Measurements from ENCODE around the gene KLC4. TPM values are rescaled to one million over a fixed set of nuclear protein-coding genes. Genes with fewer than 3 reads are reported as not detected.
A peak's percentile ranks its signal among the peaks of the same experiment; 100 is the strongest.
"Not testable (repeated sequence)": the region's sequence is repeated elsewhere in the genome, so short reads cannot be mapped to it uniquely, and the experiment has no call there.

KLC4 gene
- total RNA-seq, 1 experiment from 2014 or later, result 17.5 TPM

DNA sequence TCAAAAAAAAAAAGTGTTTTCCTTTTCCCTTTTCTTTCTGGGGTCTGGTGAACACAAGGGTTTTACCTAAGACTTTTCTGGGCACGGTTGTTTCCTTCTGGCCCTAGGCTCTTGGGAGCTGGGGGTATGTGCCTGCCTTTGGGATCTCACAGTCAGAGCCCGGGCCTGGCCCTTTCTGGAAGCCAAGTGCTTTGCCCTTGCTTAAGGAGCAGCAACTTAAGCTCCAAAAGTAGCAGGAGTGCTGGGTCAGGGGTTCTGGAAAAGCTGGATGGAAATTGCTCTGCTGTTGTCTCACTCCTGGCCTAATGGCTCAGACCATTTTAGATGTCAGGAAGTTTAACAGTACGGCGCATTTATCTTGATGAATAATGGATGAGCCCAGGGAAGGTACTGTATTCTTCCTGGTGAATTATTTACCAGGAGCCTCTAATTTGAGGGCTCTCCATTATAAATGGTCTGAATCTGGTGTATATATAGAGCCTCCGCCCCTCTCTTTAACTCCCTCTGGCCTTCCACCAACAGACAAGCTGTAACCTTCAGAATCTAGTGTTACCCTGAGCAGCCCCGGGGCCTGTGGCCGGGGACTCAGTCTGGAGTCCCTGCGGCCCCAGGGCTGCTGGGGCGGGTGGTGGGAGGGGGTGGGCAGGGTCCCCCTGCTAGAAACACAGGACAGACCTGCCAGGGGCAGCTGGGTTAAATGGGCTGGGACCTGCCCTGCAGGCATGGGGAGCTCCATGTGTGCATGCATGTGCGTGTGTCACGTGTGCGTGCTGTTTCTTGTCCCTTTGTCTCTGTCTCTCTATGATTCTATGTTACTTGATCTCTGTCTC lies 54.2 kb downstream of the KLC4 start:
- peaks cover 6% of the 10 kb centered on the region; the same call in 1 of the 2 replicates for H3K4me1 ChIP-seq (ENCODE audit: insufficient read depth, low read length)
- no peak overlapping the region for H3K4me2 ChIP-seq (ENCODE audit: low read length)
- peaks cover 8% of the 10 kb centered on the region; the same call in 1 of the 2 replicates for H3K79me2 ChIP-seq (ENCODE audit: low read length)
- no TSS peak for BruUV-seq (replicated peaks)
- H4K20me1 ChIP-seq (ENCODE audit: low read length), result no peaks in the 10 kb centered on the region
- POLR2A ChIA-PET (ENCODE audit: unreplicated experiment), result no interaction called here
- no peak overlapping the region for H3K27ac ChIP-seq (ENCODE audit: low read length)
- intact Hi-C loops (cut with micrococcal nuclease), result no loop called here
- H2AFZ ChIP-seq (ENCODE audit: low read length), result no peak overlapping the region
- no peaks in the 10 kb centered on the region for H3K9me3 ChIP-seq (ENCODE audit: low read length)
- CTCF ChIA-PET, result interaction anchor here (0.5 kb wide), 1 partner anchor 15 kb away, joined by 3 read pairs; no protein-coding TSS in a partner anchor
- TF ChIP-seq EZH2phosphoT487 (IDR thresholded peaks at IDR 0.05; ENCODE audit: borderline replicate concordance, low read length) (no peak), EZH2 (IDR thresholded peaks at IDR 0.05; ENCODE audit: low read length, unreplicated experiment) (no peak)
- TF ChIP-seq, protein P1, sequence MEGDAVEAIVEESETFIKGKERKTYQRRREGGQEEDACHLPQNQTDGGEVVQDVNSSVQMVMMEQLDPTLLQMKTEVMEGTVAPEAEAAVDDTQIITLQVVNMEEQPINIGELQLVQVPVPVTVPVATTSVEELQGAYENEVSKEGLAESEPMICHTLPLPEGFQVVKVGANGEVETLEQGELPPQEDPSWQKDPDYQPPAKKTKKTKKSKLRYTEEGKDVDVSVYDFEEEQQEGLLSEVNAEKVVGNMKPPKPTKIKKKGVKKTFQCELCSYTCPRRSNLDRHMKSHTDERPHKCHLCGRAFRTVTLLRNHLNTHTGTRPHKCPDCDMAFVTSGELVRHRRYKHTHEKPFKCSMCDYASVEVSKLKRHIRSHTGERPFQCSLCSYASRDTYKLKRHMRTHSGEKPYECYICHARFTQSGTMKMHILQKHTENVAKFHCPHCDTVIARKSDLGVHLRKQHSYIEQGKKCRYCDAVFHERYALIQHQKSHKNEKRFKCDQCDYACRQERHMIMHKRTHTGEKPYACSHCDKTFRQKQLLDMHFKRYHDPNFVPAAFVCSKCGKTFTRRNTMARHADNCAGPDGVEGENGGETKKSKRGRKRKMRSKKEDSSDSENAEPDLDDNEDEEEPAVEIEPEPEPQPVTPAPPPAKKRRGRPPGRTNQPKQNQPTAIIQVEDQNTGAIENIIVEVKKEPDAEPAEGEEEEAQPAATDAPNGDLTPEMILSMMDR (conservative IDR thresholded peaks at IDR 0.05; ENCODE audit: low read depth, low read length), result no peak
- DNase-seq (no peak), ATAC-seq (no peak)
- H3K9ac ChIP-seq (ENCODE audit: low read length), result no peak overlapping the region
- no peaks in the 10 kb centered on the region for H3K9me2 ChIP-seq (replicated peaks; ENCODE audit: low read length)
- no peaks in the 10 kb centered on the region for H3F3A ChIP-seq (ENCODE audit: low read length, unreplicated experiment)
- no peak overlapping the region for H3K4me3 ChIP-seq (ENCODE audit: low read length)
- H3K27me3 ChIP-seq (ENCODE audit: low read length), result no peaks in the 10 kb centered on the region
- no peaks in the 10 kb centered on the region for H3K36me3 ChIP-seq (ENCODE audit: low read depth, low read length)

GRCh38 chr6:43115365-43115764 lies 55.9 kb downstream of the KLC4 start:
- intact Hi-C loops (cut with micrococcal nuclease), result no loop called here
- Histone ChIP-seq H3K36me3 (ENCODE audit: low read depth, low read length) (no peaks in the 10 kb centered on the region), H3K79me2 (ENCODE audit: low read length) (peaks cover 8% of the 10 kb centered on the region; the same call in 1 of the 2 replicates), H3K27me3 (ENCODE audit: low read length) (no peaks in the 10 kb centered on the region), H3K9me2 (replicated peaks; ENCODE audit: low read length) (no peaks in the 10 kb centered on the region), H3K4me3 (ENCODE audit: low read length) (no peak overlapping the region), H3K27ac (ENCODE audit: low read length) (peak overlapping the region; percentile 26; the same call in 1 of the 2 replicates), H3K9ac (ENCODE audit: low read length) (no peak overlapping the region), H3F3A (ENCODE audit: low read length, unreplicated experiment) (no peaks in the 10 kb centered on the region), H3K4me2 (ENCODE audit: low read length) (no peak overlapping the region), H4K20me1 (ENCODE audit: low read length) (no peaks in the 10 kb centered on the region), H3K4me1 (ENCODE audit: insufficient read depth, low read length) (peaks cover 6% of the 10 kb centered on the region; the same call in 1 of the 2 replicates), H2AFZ (ENCODE audit: low read length) (no peak overlapping the region), H3K9me3 (ENCODE audit: low read length) (no peaks in the 10 kb centered on the region)
- ChIA-PET CTCF (no interaction called here), POLR2A (ENCODE audit: unreplicated experiment) (no interaction called here)
- DNase-seq (peak; percentile 75), ATAC-seq (peak; percentile 56; the same call in 1 of the 2 replicates)
- BruUV-seq (replicated peaks), result no TSS peak
- TF ChIP-seq EZH2 (IDR thresholded peaks at IDR 0.05; ENCODE audit: low read length, unreplicated experiment), result no peak
- TF ChIP-seq, protein P1 (conservative IDR thresholded peaks at IDR 0.05; ENCODE audit: low read depth, low read length), result no peak
- TF ChIP-seq EZH2phosphoT487 (IDR thresholded peaks at IDR 0.05; ENCODE audit: borderline replicate concordance, low read length), result no peak

- POLR2A ChIA-PET (ENCODE audit: unreplicated experiment); BruUV-seq (replicated peaks); H3F3A ChIP-seq (ENCODE audit: low read length, unreplicated experiment); H3K4me2 ChIP-seq (ENCODE audit: low read length); H4K20me1 ChIP-seq (ENCODE audit: low read length); H3K27ac ChIP-seq (ENCODE audit: low read length); H3K9ac ChIP-seq (ENCODE audit: low read length); intact Hi-C loops (cut with micrococcal nuclease); CTCF ChIA-PET; H3K4me3 ChIP-seq (ENCODE audit: low read length); H2AFZ ChIP-seq (ENCODE audit: low read length); H3K9me3 ChIP-seq (ENCODE audit: low read length); H3K36me3 ChIP-seq (ENCODE audit: low read depth, low read length); DNase-seq; H3K79me2 ChIP-seq (ENCODE audit: low read length); H3K9me2 ChIP-seq (replicated peaks; ENCODE audit: low read length); ATAC-seq; H3K27me3 ChIP-seq (ENCODE audit: low read length): not testable (repeated sequence)
- H3K4me1 ChIP-seq (ENCODE audit: insufficient read depth, low read length), result peaks cover 22% of the 10 kb centered on the region
Measured at GRCh38 chr6:43117466-43117865, 58.0 kb downstream of the KLC4 start.

Measured in PC-3 (cell line).